Loucy (cell line): ENCODE measurements around the gene GNAT2.

Experiments used
- H2AFZ ChIP-seq: fragments of 200-600 bp; sonication (generic); 2 replicates; pipeline ENCODE4 v1.6.0; 2016; ENCODE audit warnings: antibody characterized with exemption, mild to moderate bottlenecking, low read length, moderate library complexity
- H3F3A ChIP-seq: fragments of 200-600 bp; 2 replicates; pipeline ENCODE4 v1.6.0; 2016; ENCODE audit warnings: antibody characterized with exemption, low read depth, mild to moderate bottlenecking
- H3K27me3 ChIP-seq: fragments of 200-600 bp; sonication (generic); 2 replicates; pipeline ENCODE4 v1.6.1; 2014; ENCODE audit warnings: low read length, mild to moderate bottlenecking; ENCODE audit not compliant: insufficient read depth, poor library complexity, severe bottlenecking
- H3K36me3 ChIP-seq: fragments of 200-600 bp; sonication (generic); 2 replicates; pipeline ENCODE4 v1.6.1; 2016; ENCODE audit warnings: low read length; ENCODE audit not compliant: insufficient read depth
- H3K4me1 ChIP-seq: fragments of 200-600 bp; sonication (generic); 2 replicates; pipeline ENCODE4 v1.5.1; 2014; ENCODE audit warnings: low read length, mild to moderate bottlenecking; ENCODE audit not compliant: insufficient read depth, poor library complexity, severe bottlenecking
- H3K4me2 ChIP-seq: fragments of 200-600 bp; sonication (generic); 2 replicates; pipeline ENCODE4 v1.6.0; 2014; ENCODE audit warnings: antibody characterized with exemption, low read length, low read depth, mild to moderate bottlenecking; ENCODE audit not compliant: poor library complexity, severe bottlenecking
- H3K4me3 ChIP-seq: fragments of 200-600 bp; sonication (generic); 2 replicates; pipeline ENCODE4 v1.5.1; 2014; ENCODE audit warnings: low read length, mild to moderate bottlenecking, mixed read lengths; ENCODE audit not compliant: poor library complexity, severe bottlenecking
- H3K79me2 ChIP-seq: fragments of 200-600 bp; sonication (generic); 2 replicates; pipeline ENCODE4 v1.6.1; 2014; ENCODE audit warnings: low read length; ENCODE audit not compliant: insufficient read depth
- H3K9ac ChIP-seq: fragments of 200-600 bp; sonication (generic); 2 replicates; pipeline ENCODE4 v1.6.0; 2014; ENCODE audit warnings: mild to moderate bottlenecking, low read depth, low read length, moderate library complexity; ENCODE audit not compliant: poor library complexity, severe bottlenecking
- H3K9me2 ChIP-seq: fragments of 200-600 bp; sonication (generic); replicated peaks from 2 replicates; pipeline ENCODE4 v1.6.1; 2016; ENCODE audit warnings: low read depth, low read length, mixed read lengths
- H3K9me3 ChIP-seq: fragments of 200-600 bp; sonication (generic); 2 replicates; pipeline ENCODE4 v1.6.1; 2014; ENCODE audit warnings: mild to moderate bottlenecking, antibody characterized with exemption, low read length, low read depth; ENCODE audit not compliant: insufficient read depth
- H4K20me1 ChIP-seq: fragments of 200-600 bp; sonication (generic); 2 replicates; pipeline ENCODE4 v1.6.0; 2014; ENCODE audit warnings: antibody characterized with exemption, low read length, mild to moderate bottlenecking; ENCODE audit not compliant: insufficient read depth, poor library complexity, severe bottlenecking
- CTCF ChIP-seq: fragments of 200-600 bp; sonication (generic); conservative IDR thresholded peaks from 2 replicates; pipeline ENCODE4 v1.5.1; 2014; ENCODE audit warnings: mild to moderate bottlenecking, antibody characterized with exemption, low read length
- EZH2phosphoT487 ChIP-seq: fragments of 200-600 bp; IDR thresholded peaks from 2 replicates; pipeline ENCODE4 v1.6.1; 2018; ENCODE audit warnings: antibody characterized with exemption, mild to moderate bottlenecking, moderate library complexity, borderline replicate concordance

GNAT2 gene

GRCh38 chr1:109589679-109590078 lies 29.7 kb downstream of the GNAT2 start:
- Histone ChIP-seq H3K9me2 (no peaks in the 10 kb centered on the region), H3K36me3 (peaks cover 96% of the 10 kb centered on the region), H3K4me2 (no peak overlapping the region), H3K4me3 (no peak overlapping the region), H3F3A (no peaks in the 10 kb centered on the region), H3K27me3 (no peaks in the 10 kb centered on the region), H3K4me1 (no peaks in the 10 kb centered on the region), H3K9ac (no peak overlapping the region), H4K20me1 (no peaks in the 10 kb centered on the region), H3K9me3 (no peaks in the 10 kb centered on the region), H3K79me2 (no peaks in the 10 kb centered on the region), H2AFZ (no peak overlapping the region)
- no peak for TF ChIP-seq CTCF
- TF ChIP-seq EZH2phosphoT487: no peak

DNA sequence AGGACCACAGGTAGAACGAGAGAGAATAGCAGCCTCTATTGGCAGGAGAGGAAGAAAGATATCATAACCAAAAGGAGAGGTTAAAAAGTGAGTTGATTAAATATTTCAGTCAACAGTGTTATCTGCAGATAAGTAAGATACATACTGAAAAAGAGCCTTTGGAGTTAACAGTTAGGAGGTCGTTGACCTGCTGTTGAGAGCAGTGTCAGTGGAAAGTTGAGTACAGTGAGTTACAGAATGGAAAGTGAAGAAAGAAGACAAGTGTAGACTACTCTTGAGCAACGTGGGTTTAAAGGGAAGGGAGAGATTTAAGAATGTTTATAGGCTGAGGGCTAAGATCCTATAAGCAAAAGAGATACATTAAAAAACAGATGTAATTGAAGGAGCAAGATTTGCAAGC lies 30.2 kb downstream of the GNAT2 start:
- Histone ChIP-seq H3K27me3 (no peaks in the 10 kb centered on the region), H3K9me3 (no peaks in the 10 kb centered on the region), H4K20me1 (no peaks in the 10 kb centered on the region), H3K36me3 (peaks cover 98% of the 10 kb centered on the region), H3K4me1 (no peaks in the 10 kb centered on the region), H3K9me2 (no peaks in the 10 kb centered on the region), H3K4me3 (no peak overlapping the region), H3K9ac (no peak overlapping the region), H2AFZ (no peak overlapping the region), H3F3A (no peaks in the 10 kb centered on the region), H3K79me2 (no peaks in the 10 kb centered on the region), H3K4me2 (no peak overlapping the region)
- TF ChIP-seq EZH2phosphoT487: no peak
- TF ChIP-seq CTCF: no peak

DNA sequence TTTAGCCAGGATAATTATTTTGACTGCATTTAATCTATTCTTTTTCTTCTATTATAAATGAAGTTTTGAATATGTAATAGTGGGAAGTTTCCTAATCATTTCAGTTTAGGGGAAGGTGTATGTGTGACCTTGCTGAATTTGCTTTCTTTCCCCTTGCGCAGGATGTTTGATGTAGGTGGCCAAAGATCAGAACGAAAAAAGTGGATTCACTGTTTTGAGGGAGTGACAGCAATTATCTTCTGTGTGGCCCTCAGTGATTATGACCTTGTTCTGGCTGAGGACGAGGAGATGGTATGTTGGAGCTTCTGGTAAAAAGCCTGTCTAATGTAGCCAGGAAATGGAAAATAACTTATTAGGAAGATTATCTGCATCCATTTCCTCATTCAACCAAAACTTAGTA lies 33.4 kb downstream of the GNAT2 start:
- Histone ChIP-seq H3K9me2 (no peaks in the 10 kb centered on the region), H3K4me2 (no peak overlapping the region)

More for the DNA sequence above, 33.4 kb downstream of the GNAT2 start:
- Histone ChIP-seq H3K4me3 (no peak overlapping the region), H3K27me3 (no peaks in the 10 kb centered on the region), H3K36me3 (peaks cover 92% of the 10 kb centered on the region), H4K20me1 (no peaks in the 10 kb centered on the region), H3K9ac (no peak overlapping the region), H2AFZ (no peak overlapping the region), H3K4me1 (no peaks in the 10 kb centered on the region), H3K9me3 (no peaks in the 10 kb centered on the region), H3K79me2 (no peaks in the 10 kb centered on the region), H3F3A (no peaks in the 10 kb centered on the region)
- TF ChIP-seq EZH2phosphoT487 (no peak), CTCF (no peak)
